SW480 (cell line): ENCODE measurements around the gene EYA4.

Source experiments
- DNase-seq: peaks from one replicate; pipeline ENCODE4 v3.0.0-alpha.2; 2016; ENCODE audit warnings: low spot score

Gene EYA4

GRCh38 chr6:133243723-133244305 lies 2.7 kb downstream of the EYA4 start:
- DNase-seq: no peak

- DNase-seq: no peak
Observed at GRCh38 chr6:133244519-133244918, 3.4 kb downstream of the EYA4 start.

GRCh38 chr6:133245007-133245406 lies 3.9 kb downstream of the EYA4 start:
- DNase-seq: no peak

GRCh38 chr6:133245422-133245903 lies 4.3 kb downstream of the EYA4 start:
- DNase-seq: no peak

GRCh38 chr6:133247581-133247980 lies 6.4 kb downstream of the EYA4 start:
- no peak for DNase-seq

GRCh38 chr6:133248241-133249001 lies 7.3 kb downstream of the EYA4 start:
- no peak for DNase-seq

GRCh38 chr6:133251688-133252087 lies 10.5 kb downstream of the EYA4 start:
- DNase-seq: no peak

GRCh38 chr6:133254552-133255228 lies 13.5 kb downstream of the EYA4 start:
- DNase-seq: no peak

GRCh38 chr6:133257545-133258105 lies 16.5 kb downstream of the EYA4 start:
- no peak for DNase-seq

GRCh38 chr6:133259561-133259960 lies 18.4 kb downstream of the EYA4 start:
- DNase-seq: peak; percentile 22

GRCh38 chr6:133262804-133263203 lies 21.6 kb downstream of the EYA4 start:
- DNase-seq: no peak

GRCh38 chr6:133265066-133265465 lies 23.9 kb downstream of the EYA4 start:
- DNase-seq: no peak

- no peak for DNase-seq
Observed at GRCh38 chr6:133266186-133266585, 25.0 kb downstream of the EYA4 start.

- DNase-seq: no peak
Observed at GRCh38 chr6:133268621-133269020, 27.5 kb downstream of the EYA4 start.

GRCh38 chr6:133274813-133275212 lies 33.7 kb downstream of the EYA4 start:
- no peak for DNase-seq

GRCh38 chr6:133275213-133275612 lies 34.1 kb downstream of the EYA4 start:
- DNase-seq: no peak

- DNase-seq: no peak
Observed at GRCh38 chr6:133277228-133277899, 36.2 kb downstream of the EYA4 start.

- no peak for DNase-seq
Observed at GRCh38 chr6:133277900-133278545, 36.9 kb downstream of the EYA4 start.

GRCh38 chr6:133286765-133287164 lies 45.6 kb downstream of the EYA4 start:
- no peak for DNase-seq

GRCh38 chr6:133288662-133289061 lies 47.5 kb downstream of the EYA4 start:
- no peak for DNase-seq

GRCh38 chr6:133289733-133290306 lies 48.7 kb downstream of the EYA4 start:
- DNase-seq: no peak
